Prostate gland (tissue), 2 donors: Measurements from ENCODE around the gene KRTAP12-4.

ENCODE experiments used
- POLR2A ChIP-seq: fragments of 450-650 bp; IDR thresholded peaks from one replicate; pipeline ENCODE4 v1.6.1; 2016; ENCODE audit warnings: antibody characterized with exemption, mild to moderate bottlenecking
- TF ChIP-seq, protein P1 (sequence below), 4 experiments: fragments of 200-600 bp in 2 of 4; fragments of 450-650 bp in 2 of 4; sonication (generic) in 2 of 4; IDR thresholded peaks; 1 replicate in 3 of 4; 2 replicates in 1 of 4; pipeline ENCODE4 v1.5.1; 2016 to 2019; ENCODE audit warnings: antibody characterized with exemption in 4 of 4, mild to moderate bottlenecking in 2 of 4, moderate library complexity in 2 of 4

DNA sequence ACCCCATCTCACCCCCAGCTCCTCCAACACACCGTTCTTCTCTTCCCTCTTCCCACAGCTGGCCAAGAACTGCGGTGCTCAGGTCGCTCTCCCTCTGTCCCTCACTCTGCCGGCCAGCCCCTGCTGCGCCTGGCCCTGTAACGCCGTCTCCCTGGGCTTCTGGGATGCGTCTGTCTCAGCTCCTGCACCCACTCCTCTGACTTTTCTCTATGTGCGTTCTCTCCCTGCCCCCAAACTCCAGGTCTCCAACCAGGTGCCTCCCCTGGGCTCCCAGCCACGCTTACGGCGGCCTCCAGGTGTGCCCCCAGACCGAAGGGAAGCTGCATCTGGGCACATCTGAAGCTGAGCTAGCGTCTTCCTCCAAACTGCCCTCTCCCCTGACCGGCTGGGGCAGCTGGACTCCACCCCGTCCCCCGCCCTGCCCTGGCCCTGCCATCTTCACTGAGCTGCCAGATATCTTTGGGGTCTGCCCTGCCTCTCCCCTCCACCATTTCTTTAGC lies 45.1 kb upstream of the KRTAP12-4 start:
- TF ChIP-seq, protein P1, sequence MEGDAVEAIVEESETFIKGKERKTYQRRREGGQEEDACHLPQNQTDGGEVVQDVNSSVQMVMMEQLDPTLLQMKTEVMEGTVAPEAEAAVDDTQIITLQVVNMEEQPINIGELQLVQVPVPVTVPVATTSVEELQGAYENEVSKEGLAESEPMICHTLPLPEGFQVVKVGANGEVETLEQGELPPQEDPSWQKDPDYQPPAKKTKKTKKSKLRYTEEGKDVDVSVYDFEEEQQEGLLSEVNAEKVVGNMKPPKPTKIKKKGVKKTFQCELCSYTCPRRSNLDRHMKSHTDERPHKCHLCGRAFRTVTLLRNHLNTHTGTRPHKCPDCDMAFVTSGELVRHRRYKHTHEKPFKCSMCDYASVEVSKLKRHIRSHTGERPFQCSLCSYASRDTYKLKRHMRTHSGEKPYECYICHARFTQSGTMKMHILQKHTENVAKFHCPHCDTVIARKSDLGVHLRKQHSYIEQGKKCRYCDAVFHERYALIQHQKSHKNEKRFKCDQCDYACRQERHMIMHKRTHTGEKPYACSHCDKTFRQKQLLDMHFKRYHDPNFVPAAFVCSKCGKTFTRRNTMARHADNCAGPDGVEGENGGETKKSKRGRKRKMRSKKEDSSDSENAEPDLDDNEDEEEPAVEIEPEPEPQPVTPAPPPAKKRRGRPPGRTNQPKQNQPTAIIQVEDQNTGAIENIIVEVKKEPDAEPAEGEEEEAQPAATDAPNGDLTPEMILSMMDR (IDR thresholded peaks at IDR 0.05): no peak
- TF ChIP-seq POLR2A: no peak
